Epithelial cell of proximal tubule (primary cell): ENCODE measurements around the gene NRDE2. TPM values are rescaled to one million over a fixed set of nuclear protein-coding genes. Genes with fewer than 3 reads are reported as not detected.

Source experiments
- DNase-seq: peaks from one replicate; pipeline ENCODE4 v3.0.0-alpha.2; 2011; ENCODE audit warnings: low read depth
- H3K4me3 ChIP-seq: 2 replicates; pipeline ENCODE4 v1.5.1; 2011; ENCODE audit warnings: low read depth, mild to moderate bottlenecking, low read length
- CTCF ChIP-seq: conservative IDR thresholded peaks from 2 replicates; pipeline ENCODE4 v1.5.1; 2012; ENCODE audit warnings: low read depth, mild to moderate bottlenecking, low read length
- total RNA-seq: library from RNA; depleted of rRNA; stranded (reverse); fragments of >200 nt; gene quantifications from 2 replicates; pipeline ENCODE4 v1.2.3, GENCODE V29; 2015

Gene NRDE2
- total RNA-seq, 1 donor from 2014 or later = 16.5 TPM

- no peak for TF ChIP-seq CTCF
- no peak overlapping the region for H3K4me3 ChIP-seq
- no peak for DNase-seq
Observed at GRCh38 chr14:90301122-90301521, 30.6 kb downstream of the NRDE2 start.

GRCh38 chr14:90300611-90301047 lies 31.1 kb downstream of the NRDE2 start:
- DNase-seq = no peak
- H3K4me3 ChIP-seq = no peak overlapping the region
- no peak for TF ChIP-seq CTCF

- TF ChIP-seq CTCF = no peak
- no peak for DNase-seq
- no peak overlapping the region for H3K4me3 ChIP-seq
Observed at GRCh38 chr14:90299408-90299807, 32.3 kb downstream of the NRDE2 start.

- TF ChIP-seq CTCF = no peak
- no peak for DNase-seq
- no peak overlapping the region for H3K4me3 ChIP-seq
Observed at GRCh38 chr14:90297876-90298629, 33.7 kb downstream of the NRDE2 start.

- TF ChIP-seq CTCF = no peak
- DNase-seq = no peak
- no peak overlapping the region for H3K4me3 ChIP-seq
Observed at GRCh38 chr14:90296641-90297040, 35.1 kb downstream of the NRDE2 start.

- no peak overlapping the region for H3K4me3 ChIP-seq
- no peak for DNase-seq
- TF ChIP-seq CTCF = no peak
Observed at GRCh38 chr14:90295870-90296516, 35.7 kb downstream of the NRDE2 start.
